ENCODE results near the gene CENPM.

Gene CENPM

GRCh38 chr22:41914611-41915034 lies 32.3 kb downstream of the CENPM start:
- ChIA-PET CTCF (no interaction called here), POLR2A (no interaction called here)
- no peak for DNase-seq (ENCODE audit: low read depth, low spot score)
- H3K4me3 ChIP-seq (ENCODE audit: low read depth, low read length) = no peak overlapping the region
- TF ChIP-seq CTCF (IDR thresholded peaks at IDR 0.05; ENCODE audit: insufficient read depth, low read length, missing control alignments) = no peak

- ChIA-PET CTCF (interaction anchor here (1.2 kb wide), 1 partner anchor 27 kb away, joined by 3 read pairs; no protein-coding TSS in a partner anchor), POLR2A (no interaction called here)
- DNase-seq (ENCODE audit: low read depth, low spot score) = no peak
- TF ChIP-seq CTCF (IDR thresholded peaks at IDR 0.05; ENCODE audit: insufficient read depth, low read length, missing control alignments) = no peak
- no peak overlapping the region for H3K4me3 ChIP-seq (ENCODE audit: low read depth, low read length)
Measured at GRCh38 chr22:41913842-41914534, 33.0 kb downstream of the CENPM start.

GRCh38 chr22:41913040-41913719 lies 33.8 kb downstream of the CENPM start:
- no peak for DNase-seq (ENCODE audit: low read depth, low spot score)
- no peak overlapping the region for H3K4me3 ChIP-seq (ENCODE audit: low read depth, low read length)
- TF ChIP-seq CTCF (IDR thresholded peaks at IDR 0.05; ENCODE audit: insufficient read depth, low read length, missing control alignments) = no peak
- ChIA-PET CTCF (interaction anchor here (1.1 to 1.4 kb wide), 3 partner anchors 14 to 167 kb away, joined by 3 to 5 read pairs (median 3); partner anchors contain the start of gene TNFRSF13C), POLR2A (no interaction called here)

- CTCF ChIA-PET = interaction anchor here (1.1 to 1.4 kb wide), 3 partner anchors 14 to 166 kb away, joined by 3 to 5 read pairs (median 3); partner anchors contain the start of gene TNFRSF13C
- H3K4me3 ChIP-seq (ENCODE audit: low read depth, low read length) = no peak overlapping the region
- POLR2A ChIA-PET = no interaction called here
Measured at GRCh38 chr22:41912338-41913039, 34.5 kb downstream of the CENPM start.

GRCh38 chr22:41911001-41911611 lies 35.8 kb downstream of the CENPM start:
- ChIA-PET CTCF (interaction anchor here (1.0 kb wide), 1 partner anchor 15 kb away, joined by 3 read pairs; no protein-coding TSS in a partner anchor), POLR2A (no interaction called here)
- H3K4me3 ChIP-seq (ENCODE audit: low read depth, low read length) = no peak overlapping the region
- DNase-seq (ENCODE audit: low read depth, low spot score) = no peak
- TF ChIP-seq CTCF (IDR thresholded peaks at IDR 0.05; ENCODE audit: insufficient read depth, low read length, missing control alignments) = no peak

More at GRCh38 chr22:41912338-41913039, 34.5 kb downstream of the CENPM start:
- TF ChIP-seq CTCF (IDR thresholded peaks at IDR 0.05; ENCODE audit: insufficient read depth, low read length, missing control alignments) = no peak
- DNase-seq (ENCODE audit: low read depth, low spot score) = no peak

All from AG04449 (cell line).